ENCODE measurements around the gene IPCEF1.

IPCEF1 gene

DNA sequence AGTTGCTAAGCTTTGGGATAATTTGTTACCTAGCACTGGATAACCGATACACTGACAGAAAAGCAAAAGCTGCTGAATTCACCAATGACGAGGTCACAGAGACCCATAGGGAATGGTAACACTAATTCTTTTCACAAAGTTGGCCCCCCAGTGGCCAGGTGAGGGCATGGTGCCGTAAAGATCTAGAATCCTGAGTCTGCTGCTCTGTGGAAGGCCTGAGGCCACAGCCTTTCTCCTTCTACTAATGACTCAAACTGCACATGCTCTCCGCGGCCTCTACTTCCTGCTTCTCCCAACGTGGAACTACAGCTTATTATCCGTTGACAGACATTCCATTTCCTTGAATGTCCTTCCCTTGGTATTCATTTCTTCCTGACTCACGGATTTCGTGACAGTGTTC is 190.5 kb downstream of the IPCEF1 start:
- no peak overlapping the region for H3K27ac ChIP-seq
- TF ChIP-seq, protein P1, sequence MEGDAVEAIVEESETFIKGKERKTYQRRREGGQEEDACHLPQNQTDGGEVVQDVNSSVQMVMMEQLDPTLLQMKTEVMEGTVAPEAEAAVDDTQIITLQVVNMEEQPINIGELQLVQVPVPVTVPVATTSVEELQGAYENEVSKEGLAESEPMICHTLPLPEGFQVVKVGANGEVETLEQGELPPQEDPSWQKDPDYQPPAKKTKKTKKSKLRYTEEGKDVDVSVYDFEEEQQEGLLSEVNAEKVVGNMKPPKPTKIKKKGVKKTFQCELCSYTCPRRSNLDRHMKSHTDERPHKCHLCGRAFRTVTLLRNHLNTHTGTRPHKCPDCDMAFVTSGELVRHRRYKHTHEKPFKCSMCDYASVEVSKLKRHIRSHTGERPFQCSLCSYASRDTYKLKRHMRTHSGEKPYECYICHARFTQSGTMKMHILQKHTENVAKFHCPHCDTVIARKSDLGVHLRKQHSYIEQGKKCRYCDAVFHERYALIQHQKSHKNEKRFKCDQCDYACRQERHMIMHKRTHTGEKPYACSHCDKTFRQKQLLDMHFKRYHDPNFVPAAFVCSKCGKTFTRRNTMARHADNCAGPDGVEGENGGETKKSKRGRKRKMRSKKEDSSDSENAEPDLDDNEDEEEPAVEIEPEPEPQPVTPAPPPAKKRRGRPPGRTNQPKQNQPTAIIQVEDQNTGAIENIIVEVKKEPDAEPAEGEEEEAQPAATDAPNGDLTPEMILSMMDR (conservative IDR thresholded peaks at IDR 0.05): peak; percentile 22
- no peak for TF ChIP-seq ZFX (IDR thresholded peaks at IDR 0.05)

GRCh38 chr6:154165478-154165877 is 191.1 kb downstream of the IPCEF1 start:
- TF ChIP-seq, protein P1 (conservative IDR thresholded peaks at IDR 0.05): no peak
- TF ChIP-seq ZFX (IDR thresholded peaks at IDR 0.05): no peak

DNA sequence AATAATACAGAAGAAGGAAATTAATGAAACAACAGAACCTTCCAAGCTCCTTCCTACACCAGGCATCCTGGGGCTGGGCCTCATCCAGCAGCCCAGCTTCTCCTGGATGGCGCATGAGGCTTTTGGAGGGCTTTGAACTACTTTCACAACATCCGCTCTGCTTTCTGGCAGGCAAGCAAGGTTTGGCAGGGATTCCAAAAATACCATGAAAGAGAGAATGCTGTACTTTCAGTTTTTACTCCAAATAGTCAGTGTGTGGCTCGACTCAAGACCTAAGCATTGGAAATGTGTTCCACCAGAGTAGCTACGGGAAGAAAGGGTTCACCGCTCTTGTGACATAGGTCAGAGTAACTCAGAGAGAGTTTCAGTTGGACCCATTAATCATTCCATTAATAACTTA is 192.2 kb downstream of the IPCEF1 start:
- no peak overlapping the region for H3K27ac ChIP-seq
- TF ChIP-seq ZFX (IDR thresholded peaks at IDR 0.05): no peak
- TF ChIP-seq, protein P1 (conservative IDR thresholded peaks at IDR 0.05): no peak

More at GRCh38 chr6:154165478-154165877, 191.1 kb downstream of the IPCEF1 start:
- no peak overlapping the region for H3K27ac ChIP-seq

GRCh38 chr6:154161689-154162088 is 194.9 kb downstream of the IPCEF1 start:
- no peak overlapping the region for H3K27ac ChIP-seq
- TF ChIP-seq, protein P1 (conservative IDR thresholded peaks at IDR 0.05): no peak
- TF ChIP-seq ZFX (IDR thresholded peaks at IDR 0.05): no peak

- H3K27ac ChIP-seq: no peak overlapping the region
- TF ChIP-seq, protein P1 (conservative IDR thresholded peaks at IDR 0.05): no peak
- TF ChIP-seq ZFX (IDR thresholded peaks at IDR 0.05): no peak
Measured at GRCh38 chr6:154159126-154159525, 197.5 kb downstream of the IPCEF1 start.

DNA sequence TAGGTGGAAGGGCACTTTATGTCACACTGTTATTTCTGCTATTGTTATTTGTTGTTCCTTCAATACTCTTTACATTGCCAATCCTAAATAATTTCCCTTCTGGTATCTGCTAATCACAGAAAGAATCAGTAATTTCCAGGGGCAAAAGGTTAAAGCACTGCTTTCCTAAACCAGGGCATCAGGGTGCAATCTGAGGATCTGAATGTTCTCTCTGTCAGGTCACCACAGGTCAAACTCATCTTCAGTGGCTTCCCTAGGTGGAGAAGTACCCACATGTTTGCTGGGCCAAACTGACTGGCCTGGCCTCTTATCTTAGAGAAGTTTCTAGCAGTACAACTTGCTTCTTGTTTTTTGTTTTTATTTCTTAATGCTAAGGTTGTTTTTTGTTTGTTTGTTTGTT is 198.9 kb downstream of the IPCEF1 start:
- TF ChIP-seq, protein P1 (conservative IDR thresholded peaks at IDR 0.05): no peak
- no peak for TF ChIP-seq ZFX (IDR thresholded peaks at IDR 0.05)
- H3K27ac ChIP-seq: no peak overlapping the region

GRCh38 chr6:154157082-154157481 is 199.5 kb downstream of the IPCEF1 start:
- H3K27ac ChIP-seq: no peak overlapping the region
- no peak for TF ChIP-seq ZFX (IDR thresholded peaks at IDR 0.05)
- TF ChIP-seq, protein P1 (conservative IDR thresholded peaks at IDR 0.05): no peak
